A673 (cell line): Measurements from ENCODE around the gene TRPT1.

Experiments
- CTCF ChIP-seq: fragments of 300-800, 200-600 bp; sonication (generic); conservative IDR thresholded peaks from 2 replicates; pipeline ENCODE4 v1.5.1; 2017; ENCODE audit warnings: low read depth, mild to moderate bottlenecking, antibody characterized with exemption, low read length, moderate library complexity, mixed read lengths
- EZH2 ChIP-seq: fragments of 200-600 bp; sonication (generic); IDR thresholded peaks from 2 replicates; pipeline ENCODE4 v1.6.1; 2017; ENCODE audit warnings: borderline replicate concordance, low read depth, mild to moderate bottlenecking, mixed read lengths, antibody characterized with exemption, low read length; ENCODE audit not compliant: poor library complexity, severe bottlenecking

GRCh38 chr11:64185175-64185692, 40.8 kb downstream of the TRPT1 start:
- TF ChIP-seq CTCF (no peak), EZH2 (no peak)
